ENCODE data around the gene METTL5.

Gene METTL5

GRCh38 chr2:169782513-169782912, 42.2 kb downstream of the METTL5 start:
- Histone ChIP-seq H3K9me3 (no peaks in the 10 kb centered on the region), H3K27ac (no peak overlapping the region), H3K4me3 (no peak overlapping the region), H3K27me3 (no peaks in the 10 kb centered on the region), H3K4me1 (no peaks in the 10 kb centered on the region), H3K36me3 (no peaks in the 10 kb centered on the region)
- intact Hi-C loops (cut with DNase I; ENCODE audit: low total_unique reads), result no loop called here
- no peak for DNase-seq
- TF ChIP-seq CTCF (IDR thresholded peaks at IDR 0.05), result no peak

- H3K27ac ChIP-seq, result no peak overlapping the region
- no peaks in the 10 kb centered on the region for H3K9me3 ChIP-seq
- intact Hi-C loops (cut with DNase I; ENCODE audit: low total_unique reads), result no loop called here
- no peaks in the 10 kb centered on the region for H3K4me1 ChIP-seq
- H3K36me3 ChIP-seq, result no peaks in the 10 kb centered on the region
- DNase-seq, result no peak
- H3K4me3 ChIP-seq, result no peak overlapping the region
- no peak for TF ChIP-seq CTCF (IDR thresholded peaks at IDR 0.05)
- H3K27me3 ChIP-seq, result no peaks in the 10 kb centered on the region
These were observed 43.3 kb downstream of the METTL5 start for GRCh38 chr2:169781249-169782013.

- DNase-seq, result no peak
- H3K36me3 ChIP-seq, result no peaks in the 10 kb centered on the region
- TF ChIP-seq CTCF (IDR thresholded peaks at IDR 0.05), result no peak
- H3K4me3 ChIP-seq, result no peak overlapping the region
- H3K27me3 ChIP-seq, result no peaks in the 10 kb centered on the region
- peaks cover 0 to 6% (median 0%) of the 10 kb centered on the region in 4 donors for H3K4me1 ChIP-seq
- intact Hi-C loops (cut with DNase I; ENCODE audit: low total_unique reads), result no loop called here
- no peak overlapping the region for H3K27ac ChIP-seq
- H3K9me3 ChIP-seq, result no peaks in the 10 kb centered on the region
These were observed 46.3 kb downstream of the METTL5 start for GRCh38 chr2:169778446-169778845.

- TF ChIP-seq CTCF (IDR thresholded peaks at IDR 0.05), result no peak
- no peak overlapping the region for H3K4me3 ChIP-seq
- peaks cover 0 to 6% (median 0%) of the 10 kb centered on the region in 4 donors for H3K4me1 ChIP-seq
- H3K36me3 ChIP-seq, result no peaks in the 10 kb centered on the region
- H3K27ac ChIP-seq, result no peak overlapping the region
- intact Hi-C loops (cut with DNase I; ENCODE audit: low total_unique reads), result no loop called here
- DNase-seq, result no peak
- H3K27me3 ChIP-seq, result no peaks in the 10 kb centered on the region
- no peaks in the 10 kb centered on the region for H3K9me3 ChIP-seq
These were observed 48.4 kb downstream of the METTL5 start for GRCh38 chr2:169776252-169776761.

GRCh38 chr2:169775765-169776164, 48.9 kb downstream of the METTL5 start:
- Histone ChIP-seq H3K27me3 (no peaks in the 10 kb centered on the region), H3K36me3 (no peaks in the 10 kb centered on the region), H3K4me1 (peaks cover 0 to 6% (median 0%) of the 10 kb centered on the region in 4 donors), H3K27ac (no peak overlapping the region), H3K9me3 (no peaks in the 10 kb centered on the region), H3K4me3 (no peak overlapping the region)
- intact Hi-C loops (cut with DNase I; ENCODE audit: low total_unique reads), result no loop called here
- TF ChIP-seq CTCF (IDR thresholded peaks at IDR 0.05), result no peak
- no peak for DNase-seq

All from tibial artery (tissue), 4 donors.